ENCODE results near the gene SLC27A6.

DNA sequence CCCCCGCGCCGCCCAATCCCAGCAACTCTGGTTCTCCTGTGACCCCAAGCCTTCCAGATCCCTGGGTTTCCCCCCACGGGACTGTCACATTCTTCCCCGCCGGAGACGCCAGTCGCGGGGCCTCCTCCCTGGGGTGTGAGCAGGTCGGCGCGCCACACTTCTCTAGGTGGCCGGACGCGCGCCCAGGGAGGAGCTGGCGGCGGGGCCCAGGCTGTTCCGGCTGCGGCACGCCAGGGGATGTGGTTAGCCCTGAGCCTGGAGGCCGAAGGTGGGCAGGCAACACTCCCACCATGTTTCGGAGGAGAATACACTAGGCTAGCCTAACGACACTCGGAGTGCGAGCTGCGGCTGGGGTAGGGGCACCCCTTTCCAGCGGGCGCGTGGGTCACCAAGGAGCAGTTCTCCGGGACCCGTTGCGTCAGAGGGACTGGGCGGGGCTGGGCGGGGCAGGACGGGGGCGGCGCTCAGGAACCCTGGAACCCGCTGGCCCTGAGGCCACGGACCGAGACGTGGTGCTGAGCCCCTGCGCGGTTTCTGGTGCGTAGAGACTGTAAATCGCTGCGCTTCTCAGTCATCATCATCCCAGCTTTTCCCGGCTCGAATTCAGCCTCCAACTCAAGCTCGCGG, at the start of gene SLC27A6:
- TF ChIP-seq CTCF (IDR thresholded peaks at IDR 0.05) (no peak), POLR2A (IDR thresholded peaks at IDR 0.05) (no peak)

Measured in Peyer's patch (tissue), 4 donors.